Neutrophil (primary cell): Measurements from ENCODE around the gene PMEL.

ENCODE experiments used
- H3K27ac ChIP-seq: fragments of 200-600 bp; sonication (generic); 2 replicates; pipeline ENCODE4 v1.5.1; 2016; ENCODE audit warnings: mild to moderate bottlenecking, moderate library complexity
- H3K27me3 ChIP-seq: fragments of 200-600 bp; sonication (generic); 2 replicates; pipeline ENCODE4 v1.6.0; 2016; ENCODE audit warnings: mild to moderate bottlenecking
- H3K36me3 ChIP-seq: fragments of 200-600 bp; sonication (generic); 2 replicates; pipeline ENCODE4 v1.5.1; 2017
- H3K4me1 ChIP-seq, 2 experiments: fragments of 200-600 bp in 1 of 2; sonication (generic) in 1 of 2; 1 replicate in 1 of 2; 2 replicates in 1 of 2; pipeline versions ENCODE4 v1.5.1 to v1.6.1; 2013 to 2016; ENCODE audit warnings: low read depth in 1 of 2, low read length in 1 of 2, mild to moderate bottlenecking in 1 of 2, moderate library complexity in 1 of 2; ENCODE audit not compliant: control insufficient read depth in 1 of 2, insufficient read depth in 1 of 2
- H3K4me3 ChIP-seq, 2 experiments: fragments of 200-600 bp in 1 of 2; sonication (generic) in 1 of 2; 1 replicate in 1 of 2; 2 replicates in 1 of 2; pipeline ENCODE4 v1.5.1; 2013 to 2016; ENCODE audit warnings: low read depth in 1 of 2, low read length in 1 of 2, mild to moderate bottlenecking in 1 of 2, moderate library complexity in 1 of 2
- H3K9me3 ChIP-seq: fragments of 200-600 bp; sonication (generic); 2 replicates; pipeline ENCODE4 v1.5.1; 2016
- TF ChIP-seq, protein P1 (sequence below): fragments of 200-600 bp; sonication (generic); IDR thresholded peaks from 2 replicates; pipeline ENCODE4 v1.5.1; 2016; ENCODE audit warnings: antibody characterized with exemption

The PMEL gene

DNA sequence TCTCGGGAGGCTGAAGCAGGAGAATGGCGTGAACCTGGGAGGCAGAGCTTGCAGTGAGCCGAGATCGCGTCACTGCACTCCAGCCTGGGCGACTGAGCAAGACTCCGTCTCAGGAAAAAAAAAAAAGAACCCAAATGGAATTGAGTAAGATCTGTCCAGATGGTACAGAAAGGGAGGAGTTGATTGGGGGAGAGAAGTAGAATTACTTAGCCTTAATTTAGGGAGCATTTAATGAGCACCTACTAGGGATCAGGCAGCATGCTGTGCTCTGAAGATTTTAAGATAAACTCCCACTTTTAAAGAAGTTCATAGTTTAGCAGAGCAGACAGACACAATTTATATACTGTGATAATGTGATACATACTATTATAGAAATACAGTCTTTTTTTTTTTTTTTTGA is 12.6 kb upstream of the PMEL start:
- H3K9me3 ChIP-seq = no peaks in the 10 kb centered on the region
- H3K27me3 ChIP-seq = no peaks in the 10 kb centered on the region
- no peak overlapping the region for H3K4me3 ChIP-seq
- TF ChIP-seq, protein P1, sequence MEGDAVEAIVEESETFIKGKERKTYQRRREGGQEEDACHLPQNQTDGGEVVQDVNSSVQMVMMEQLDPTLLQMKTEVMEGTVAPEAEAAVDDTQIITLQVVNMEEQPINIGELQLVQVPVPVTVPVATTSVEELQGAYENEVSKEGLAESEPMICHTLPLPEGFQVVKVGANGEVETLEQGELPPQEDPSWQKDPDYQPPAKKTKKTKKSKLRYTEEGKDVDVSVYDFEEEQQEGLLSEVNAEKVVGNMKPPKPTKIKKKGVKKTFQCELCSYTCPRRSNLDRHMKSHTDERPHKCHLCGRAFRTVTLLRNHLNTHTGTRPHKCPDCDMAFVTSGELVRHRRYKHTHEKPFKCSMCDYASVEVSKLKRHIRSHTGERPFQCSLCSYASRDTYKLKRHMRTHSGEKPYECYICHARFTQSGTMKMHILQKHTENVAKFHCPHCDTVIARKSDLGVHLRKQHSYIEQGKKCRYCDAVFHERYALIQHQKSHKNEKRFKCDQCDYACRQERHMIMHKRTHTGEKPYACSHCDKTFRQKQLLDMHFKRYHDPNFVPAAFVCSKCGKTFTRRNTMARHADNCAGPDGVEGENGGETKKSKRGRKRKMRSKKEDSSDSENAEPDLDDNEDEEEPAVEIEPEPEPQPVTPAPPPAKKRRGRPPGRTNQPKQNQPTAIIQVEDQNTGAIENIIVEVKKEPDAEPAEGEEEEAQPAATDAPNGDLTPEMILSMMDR = no peak
- H3K27ac ChIP-seq = peak overlapping the region; percentile 65
- H3K4me1 ChIP-seq = peaks cover 72 to 85% of the 10 kb centered on the region in 2 experiments
- peaks cover 14% of the 10 kb centered on the region for H3K36me3 ChIP-seq

DNA sequence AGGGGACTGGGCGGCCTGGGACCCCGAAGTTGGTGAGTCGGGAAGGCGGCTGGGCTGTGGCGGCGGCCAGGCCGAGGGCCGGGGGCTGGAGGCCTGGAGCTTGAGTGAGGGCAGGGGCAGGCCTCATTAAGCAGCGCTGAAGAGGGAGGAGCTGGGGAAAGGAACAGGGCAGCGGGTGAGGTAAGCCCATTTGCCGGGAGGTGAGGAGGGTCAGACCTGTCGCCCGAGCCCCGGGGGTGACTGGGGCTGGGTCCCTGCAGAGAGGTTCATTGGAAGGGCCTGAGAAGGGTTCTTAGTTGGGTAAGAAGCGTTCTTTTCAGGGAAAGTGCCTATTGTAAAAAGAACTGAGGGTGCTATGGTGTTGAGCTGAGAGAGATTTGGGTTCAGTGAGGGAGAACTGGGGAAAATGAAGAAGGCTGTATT is 8.5 kb upstream of the PMEL start:
- H3K36me3 ChIP-seq = no peaks in the 10 kb centered on the region
- TF ChIP-seq, protein P1 = no peak

DNA sequence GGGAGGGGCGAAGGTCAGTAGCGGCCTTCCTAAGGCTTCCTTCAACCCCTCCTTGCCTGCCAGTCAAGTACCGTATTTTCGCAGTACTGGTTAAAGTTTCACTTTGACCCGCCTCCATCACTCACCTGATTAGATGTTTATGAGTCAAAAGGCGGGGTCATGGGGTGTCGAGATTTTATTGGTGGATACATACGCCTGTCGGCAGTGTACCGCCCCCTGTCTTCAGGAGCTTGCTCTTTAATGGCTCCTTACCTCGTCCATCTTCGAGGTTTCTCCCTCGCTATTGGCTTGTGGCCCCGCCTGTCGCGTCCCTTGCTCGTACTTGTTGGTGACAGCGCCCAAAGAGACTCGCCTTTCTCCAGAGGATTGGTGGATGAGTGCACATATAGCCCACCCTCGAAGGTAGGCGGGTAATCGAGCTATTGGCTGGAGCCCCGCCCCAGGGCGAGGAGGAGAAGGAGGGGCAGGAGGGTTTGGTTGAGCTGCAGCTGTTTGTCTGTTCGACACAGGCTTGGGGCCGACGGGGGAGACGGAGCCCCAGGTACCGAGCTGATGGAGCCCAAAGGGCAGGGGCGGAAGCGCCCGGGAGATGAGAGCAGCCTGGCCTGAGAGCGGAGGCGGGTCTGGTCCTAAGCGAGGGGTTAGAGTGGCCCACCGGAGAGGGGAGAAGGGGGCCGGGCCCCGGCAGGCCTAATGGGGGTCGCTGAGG is 7.9 kb upstream of the PMEL start, which contains the start of gene RAB5B:
Gene RAB5B, plus strand, starts transcription at position 480 of the 709 bp plus-strand sequence. CDS start 12,883 bp downstream, outside the sequence.
- Histone ChIP-seq H3K4me1 (peaks cover 52 to 55% of the 10 kb centered on the region in 2 experiments), H3K9me3 (no peaks in the 10 kb centered on the region), H3K36me3 (no peaks in the 10 kb centered on the region), H3K27me3 (no peaks in the 10 kb centered on the region), H3K4me3 (peak within 1 kb of the TSS; percentile 78 to 96), H3K27ac (peak within 1 kb of the TSS; percentile 91)
- TF ChIP-seq, protein P1 = peak; percentile 24

More for the DNA sequence above, 8.5 kb upstream of the PMEL start:
- H3K27ac ChIP-seq = peak overlapping the region; percentile 91
- peak overlapping the region; percentile 78 to 96 for H3K4me3 ChIP-seq
- H3K27me3 ChIP-seq = no peaks in the 10 kb centered on the region
- no peaks in the 10 kb centered on the region for H3K9me3 ChIP-seq
- H3K4me1 ChIP-seq = peaks cover 57 to 61% of the 10 kb centered on the region in 2 experiments

DNA sequence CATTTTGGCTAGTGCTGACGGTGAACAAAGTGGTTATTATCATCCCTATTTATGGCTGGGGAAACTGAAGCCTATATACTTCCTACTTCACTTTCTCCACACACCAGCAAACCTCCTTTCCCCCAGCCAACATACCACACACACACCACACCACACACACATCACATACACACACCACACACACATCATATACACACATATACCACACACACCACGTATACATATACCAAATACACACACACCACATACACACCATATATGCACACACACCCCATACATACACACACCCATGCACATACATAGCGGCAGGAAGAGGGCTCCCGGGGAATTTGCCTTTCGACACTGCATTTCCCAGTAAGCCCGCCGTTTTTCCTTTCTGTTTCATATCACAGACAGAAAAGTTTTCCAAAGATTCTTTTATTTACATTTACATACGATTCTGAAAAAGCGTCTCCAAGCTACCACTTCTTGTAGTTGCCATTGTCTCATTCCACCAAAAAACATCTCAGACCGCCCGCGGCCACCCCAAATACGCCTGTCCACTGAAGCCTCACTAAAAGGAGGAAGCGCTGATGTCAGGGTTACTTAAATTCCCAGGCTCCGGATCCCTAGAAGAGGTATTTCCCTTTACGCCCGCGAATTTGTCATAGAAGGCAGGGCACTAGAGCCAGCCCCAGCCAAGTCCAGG is 7.2 kb upstream of the PMEL start:
- peak overlapping the region; percentile 70 to 96 for H3K4me3 ChIP-seq
- no peaks in the 10 kb centered on the region for H3K27me3 ChIP-seq
- H3K27ac ChIP-seq = peak overlapping the region; percentile 91
- no peaks in the 10 kb centered on the region for H3K36me3 ChIP-seq
- no peaks in the 10 kb centered on the region for H3K9me3 ChIP-seq
- peaks cover 45 to 49% of the 10 kb centered on the region in 2 experiments for H3K4me1 ChIP-seq
- TF ChIP-seq, protein P1 = no peak

DNA sequence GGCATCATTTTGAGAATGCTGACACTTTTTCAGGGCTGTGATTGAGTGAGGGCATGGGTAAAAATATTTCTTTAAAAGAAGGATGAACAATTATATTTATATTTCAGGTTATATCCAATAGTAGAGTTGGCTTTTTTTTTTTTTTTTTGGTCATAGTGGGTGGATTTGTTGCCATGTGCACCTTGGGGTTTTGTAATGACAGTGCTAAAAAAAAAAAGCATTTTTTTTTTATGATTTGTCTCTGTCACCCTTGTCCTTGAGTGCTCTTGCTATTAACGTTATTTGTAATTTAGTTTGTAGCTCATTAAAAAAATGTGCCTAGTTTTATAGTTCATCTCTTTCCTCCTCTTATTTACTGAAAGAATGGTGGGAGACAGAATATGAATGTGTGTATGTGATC is 6.6 kb upstream of the PMEL start:
- H3K36me3 ChIP-seq = no peaks in the 10 kb centered on the region
- H3K27me3 ChIP-seq = no peaks in the 10 kb centered on the region
- no peaks in the 10 kb centered on the region for H3K9me3 ChIP-seq
- H3K4me3 ChIP-seq = peak overlapping the region; percentile 70 to 96
- TF ChIP-seq, protein P1 = no peak
- H3K27ac ChIP-seq = peak overlapping the region; percentile 91
- H3K4me1 ChIP-seq = peaks cover 39 to 49% of the 10 kb centered on the region in 2 experiments
